Activated CD4-positive, CD25-positive, alpha-beta regulatory T cell treated with anti-CD3 and anti-CD28 coated beads, Interleukin-2, amount 50 U/mL, for 24 hours (primary cell): ENCODE data around the gene CCDC106.
A peak's percentile ranks its signal among the peaks of the same experiment; 100 is the strongest.

Experiments
- ATAC-seq, 2 donors: fragments of 150-1000 bp; cut with Tn5 transposase; one replicate each; pipeline ENCODE4 v1.10.0; 2021; ENCODE audit warnings: mild to moderate bottlenecking in 1 of 2, moderate library complexity in 1 of 2

Gene CCDC106

DNA sequence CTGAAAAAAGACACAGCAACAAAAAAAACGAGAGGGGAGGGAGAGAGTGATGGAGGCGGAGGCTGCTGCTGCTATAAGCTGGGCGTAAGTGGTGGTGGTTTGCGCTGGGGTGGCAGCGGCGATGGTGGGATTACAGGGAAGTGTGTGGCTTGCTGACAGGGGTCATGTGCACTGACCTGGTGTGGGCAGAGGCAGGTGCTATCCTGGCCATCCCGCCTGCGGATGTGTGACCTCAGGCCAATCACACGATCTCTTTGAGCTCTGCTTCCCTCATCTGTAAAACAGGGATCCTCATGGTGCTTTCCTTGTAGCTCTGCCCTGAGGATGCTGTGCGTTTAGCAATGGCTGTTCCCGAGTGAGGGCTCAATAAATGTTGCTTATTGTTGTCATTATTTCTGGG, 10.5 kb upstream of the CCDC106 start:
- ATAC-seq, result no peak

DNA sequence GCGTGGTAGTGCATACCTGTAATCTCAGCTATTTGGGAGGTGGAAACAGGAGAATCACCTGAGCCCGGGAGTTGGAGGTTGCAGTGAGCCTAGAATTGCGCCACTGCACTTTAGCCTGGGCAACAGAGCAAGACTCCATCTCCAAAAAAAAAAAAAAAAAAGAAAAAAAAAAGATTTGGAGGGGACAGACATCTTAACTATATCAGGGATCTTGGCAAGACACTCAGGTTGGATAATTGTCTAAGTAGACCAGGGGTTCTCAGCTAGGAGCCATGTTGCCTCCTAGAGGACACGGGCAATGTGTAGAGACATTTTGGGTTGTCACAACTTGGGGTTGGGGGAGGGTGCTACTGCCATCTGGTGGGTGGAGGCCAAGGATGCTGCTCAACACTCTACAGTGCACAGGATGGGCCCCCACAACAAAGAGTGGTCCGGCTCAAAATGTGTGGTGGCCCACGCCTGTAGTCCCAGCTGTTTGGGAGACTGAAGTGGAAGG, 9.1 kb upstream of the CCDC106 start:
- ATAC-seq, result no peak

GRCh38 chr19:55640043-55640576, 7.9 kb upstream of the CCDC106 start:
- peak; percentile 6 to 13 for ATAC-seq

DNA sequence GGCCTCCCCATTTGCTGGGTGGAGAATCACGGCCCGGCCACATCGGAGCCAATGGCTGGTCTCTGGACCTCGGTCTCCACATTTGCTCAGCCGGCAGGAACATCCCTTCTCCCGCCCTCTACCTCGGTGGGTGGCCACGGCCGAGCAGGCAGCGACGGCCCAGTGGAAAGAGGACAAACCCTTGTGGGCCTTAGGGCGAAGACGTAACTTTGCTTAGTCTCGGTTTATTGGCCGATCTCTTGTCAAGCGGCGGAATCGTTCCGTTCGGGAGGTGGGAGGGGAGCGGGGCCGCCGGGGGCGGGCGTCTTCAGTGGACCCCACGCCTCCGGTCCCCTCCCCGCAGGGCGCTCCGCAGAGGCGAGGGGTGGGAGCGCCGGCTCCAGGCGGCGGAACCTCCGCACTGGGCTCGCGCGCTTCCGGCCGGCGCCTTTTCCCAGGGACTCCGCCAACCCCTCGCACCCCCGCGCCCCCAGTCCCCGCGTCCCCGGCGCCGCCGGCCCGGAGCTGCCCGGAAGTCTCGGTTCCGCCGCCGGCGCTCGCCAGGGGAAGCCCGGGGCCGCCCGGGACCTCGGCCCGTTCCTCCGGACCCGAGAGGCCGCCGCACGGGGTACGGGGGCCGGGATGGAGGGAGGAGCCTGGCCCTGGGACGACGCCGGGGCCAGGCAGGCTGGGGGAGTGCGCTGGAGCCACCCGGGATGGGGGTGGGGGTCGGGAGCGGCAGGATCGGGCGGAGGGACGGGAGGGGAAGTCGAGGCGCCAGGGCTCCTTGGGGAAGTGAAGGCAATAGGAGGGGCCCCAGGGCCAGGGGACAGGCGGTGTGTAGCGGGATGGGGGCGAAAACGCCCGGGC, 7.2 kb upstream of the CCDC106 start, which contains the start of gene ZNF580:
TSS of gene ZNF580 (plus strand) at position 426 of the 849 bp plus-strand sequence. CDS start 1,507 bp downstream, outside the sequence.
- ATAC-seq, result peak; percentile 30 to 31

- no peak for ATAC-seq
Observed at GRCh38 chr19:55641426-55642152, 6.4 kb upstream of the CCDC106 start.

GRCh38 chr19:55642153-55643002, 5.6 kb upstream of the CCDC106 start:
- peak; percentile 5 to 9 for ATAC-seq

- ATAC-seq, result peak; percentile 58 to 69
Observed at GRCh38 chr19:55643003-55643886, 4.8 kb upstream of the CCDC106 start, which contains the start of gene ZNF581. TSS of gene ZNF581 (plus strand) at chr19:55643649. CDS start at chr19:55644572, 923 bp downstream.

DNA sequence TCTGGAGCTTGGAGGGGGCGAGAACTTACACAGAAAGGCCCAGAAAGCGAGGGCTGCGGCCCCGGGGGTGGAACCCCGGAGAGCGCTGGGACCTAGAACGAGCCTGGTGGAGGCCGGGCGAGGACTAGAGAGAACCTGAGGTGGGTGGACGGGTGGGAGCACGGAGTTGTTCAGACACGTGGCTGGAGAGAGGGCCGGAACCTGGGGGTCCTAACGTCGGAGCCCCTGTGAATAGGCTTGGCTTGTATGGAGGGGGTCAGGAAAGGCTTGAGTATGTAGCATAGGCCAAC, 4.2 kb upstream of the CCDC106 start:
- no peak for ATAC-seq

- ATAC-seq, result no peak
Observed at GRCh38 chr19:55644191-55644833, 3.7 kb upstream of the CCDC106 start.

DNA sequence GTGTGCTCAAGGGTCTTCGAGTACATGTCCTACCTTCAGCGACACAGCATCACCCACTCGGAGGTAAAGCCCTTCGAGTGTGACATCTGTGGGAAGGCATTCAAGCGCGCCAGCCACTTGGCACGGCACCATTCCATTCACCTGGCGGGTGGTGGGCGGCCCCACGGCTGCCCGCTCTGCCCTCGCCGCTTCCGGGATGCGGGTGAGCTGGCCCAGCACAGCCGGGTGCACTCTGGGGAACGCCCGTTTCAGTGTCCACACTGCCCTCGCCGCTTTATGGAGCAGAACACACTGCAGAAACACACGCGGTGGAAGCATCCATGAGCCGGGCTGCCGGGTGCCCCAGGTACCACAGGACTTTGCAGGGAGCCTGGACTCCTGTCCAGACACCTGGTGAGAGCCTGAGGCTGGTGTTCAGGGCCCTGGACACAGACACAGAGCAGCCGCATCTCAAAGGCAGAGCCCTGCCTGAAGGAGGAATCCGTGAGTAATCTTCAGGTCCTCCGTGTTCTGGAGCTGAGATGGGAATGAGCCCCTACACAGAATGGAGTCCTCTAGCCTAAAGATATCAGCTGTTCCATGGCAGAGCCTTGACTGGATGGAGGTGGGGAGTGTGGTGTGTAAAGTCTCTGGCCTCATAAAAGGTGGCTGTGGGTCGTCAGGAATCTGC, 3.0 kb upstream of the CCDC106 start:
- ATAC-seq, result no peak

DNA sequence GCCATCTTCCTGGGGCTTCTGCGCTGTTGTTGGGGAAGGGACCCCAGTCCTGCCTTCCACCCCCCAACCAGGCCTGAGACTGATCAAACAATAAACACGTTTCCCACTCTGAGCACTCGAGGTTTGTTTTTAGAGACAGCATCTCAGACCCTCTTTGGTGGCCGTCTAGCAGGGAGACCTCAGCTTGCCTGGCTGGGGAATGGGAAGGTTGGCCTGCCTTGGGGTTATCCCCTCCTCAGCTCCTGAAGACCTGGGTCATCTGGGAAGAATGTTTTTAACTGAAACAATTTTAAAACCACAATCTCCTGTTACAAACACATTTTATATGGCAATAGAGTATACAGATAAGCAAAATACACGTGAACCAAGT, 2.5 kb upstream of the CCDC106 start:
- no peak for ATAC-seq

DNA sequence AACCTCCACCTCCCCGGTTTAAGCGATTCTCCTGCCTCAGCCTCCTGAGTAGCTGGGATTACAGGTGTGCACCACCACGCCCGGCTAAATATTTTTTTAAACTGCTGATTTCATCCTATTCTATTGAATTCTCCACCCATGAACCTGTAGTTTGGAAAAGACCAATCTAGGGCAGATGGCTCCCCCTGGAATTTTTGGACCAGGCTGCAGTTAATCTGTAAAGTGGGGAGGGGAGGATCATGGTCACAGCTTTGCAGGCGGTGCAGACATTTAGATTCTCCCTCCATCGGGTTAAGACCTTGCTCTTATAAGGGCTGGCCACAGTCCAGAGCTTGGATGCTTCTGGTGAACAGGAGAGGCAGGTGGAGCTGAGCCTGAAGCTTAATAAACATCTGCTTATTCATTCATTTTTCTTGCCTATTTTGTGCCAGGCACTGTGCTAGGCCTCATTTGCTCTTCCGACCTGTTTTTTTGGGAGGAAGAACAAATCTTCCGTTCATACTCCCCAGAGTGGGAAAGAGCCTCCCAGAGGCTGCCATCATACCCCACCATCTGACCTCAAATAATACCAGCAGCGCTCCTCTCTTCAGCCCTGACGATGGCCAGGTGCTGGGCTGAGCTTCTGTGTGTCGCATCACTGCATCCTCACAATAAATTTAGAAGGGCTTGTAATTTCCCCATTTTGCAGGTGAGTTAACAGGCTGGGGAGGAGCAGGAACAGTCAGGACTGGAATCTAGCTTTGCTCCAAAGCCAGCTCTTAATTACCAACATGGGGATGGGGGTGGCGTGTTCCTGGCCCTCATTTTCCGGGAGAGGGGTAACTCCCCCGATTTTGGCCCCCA, 902 bp upstream of the CCDC106 start:
- ATAC-seq, result no peak

DNA sequence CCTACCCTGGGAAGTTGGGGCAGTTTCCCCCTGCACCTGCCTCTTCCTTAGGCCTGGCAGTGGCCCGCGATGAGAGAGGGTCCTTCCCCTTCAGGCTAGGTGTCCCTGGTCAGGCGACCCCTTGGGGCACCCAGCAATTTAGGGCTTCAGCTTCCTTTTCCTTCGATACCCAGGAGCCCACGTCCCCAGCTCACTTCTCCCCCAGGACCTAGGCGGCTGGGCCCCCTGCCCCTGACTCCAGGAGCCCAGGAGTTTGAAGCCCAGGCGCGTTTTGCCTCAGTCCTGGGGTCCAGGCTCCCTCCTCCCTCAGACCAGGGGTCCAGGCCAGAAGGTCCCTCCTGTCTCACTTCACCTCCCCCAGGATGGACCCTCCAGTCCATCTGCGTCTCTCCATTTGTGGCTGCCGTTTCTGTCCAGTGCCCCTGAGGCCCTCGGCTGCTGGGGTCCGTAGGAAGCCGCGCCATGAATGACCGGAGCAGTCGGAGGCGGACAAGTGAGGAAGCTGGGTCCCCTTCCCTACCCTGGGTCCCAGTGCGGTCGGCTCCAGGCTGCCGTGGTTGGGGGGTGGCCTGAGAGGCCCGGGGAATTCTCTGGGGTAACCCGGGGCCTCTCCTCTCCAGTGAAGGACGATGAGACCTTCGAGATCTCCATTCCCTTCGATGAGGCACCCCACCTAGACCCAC, 714 bp downstream of the CCDC106 start:
- ATAC-seq, result no peak

DNA sequence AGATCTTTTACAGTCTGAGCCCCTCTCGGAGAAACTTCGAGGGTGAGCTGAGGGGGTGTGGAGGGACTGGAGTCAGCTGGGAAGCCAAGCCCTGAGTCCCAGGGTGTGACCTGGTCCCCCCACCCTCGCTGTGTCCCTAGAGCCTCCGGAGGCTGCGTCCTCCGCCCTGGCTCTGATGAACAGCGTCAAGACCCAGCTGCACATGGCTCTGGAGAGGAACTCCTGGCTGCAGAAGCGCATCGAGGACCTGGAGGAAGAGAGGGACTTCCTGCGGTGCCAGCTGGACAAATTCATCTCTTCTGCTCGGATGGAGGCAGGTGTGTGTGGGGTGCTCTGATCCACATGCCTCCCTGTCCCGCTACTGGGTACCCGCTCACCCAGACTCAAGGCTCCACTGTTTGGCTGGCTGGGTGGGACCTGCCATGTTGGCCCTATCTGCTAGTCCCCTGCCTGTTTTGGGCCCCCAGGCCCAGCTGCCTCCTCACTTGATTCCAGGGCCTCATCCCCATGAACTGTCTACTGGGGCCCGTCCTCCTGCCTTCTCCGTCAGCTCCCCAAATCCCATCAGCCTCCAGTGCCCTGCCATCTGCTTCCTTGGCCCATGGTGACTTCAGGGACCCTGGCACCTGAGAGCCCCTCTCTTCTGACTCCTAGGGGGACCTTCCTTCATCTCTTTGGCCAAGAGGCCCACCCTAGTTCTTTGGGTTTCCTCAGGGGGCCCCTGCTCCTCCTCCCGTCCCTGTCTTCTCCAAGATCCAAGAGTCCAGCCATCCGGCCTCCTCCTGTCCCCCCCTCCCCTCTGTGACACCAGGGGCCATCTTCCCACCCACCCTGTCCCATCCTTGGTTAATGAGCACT, 1.5 kb downstream of the CCDC106 start:
- no peak for ATAC-seq

GRCh38 chr19:55650126-55650557, 2.1 kb downstream of the CCDC106 start:
- no peak for ATAC-seq

DNA sequence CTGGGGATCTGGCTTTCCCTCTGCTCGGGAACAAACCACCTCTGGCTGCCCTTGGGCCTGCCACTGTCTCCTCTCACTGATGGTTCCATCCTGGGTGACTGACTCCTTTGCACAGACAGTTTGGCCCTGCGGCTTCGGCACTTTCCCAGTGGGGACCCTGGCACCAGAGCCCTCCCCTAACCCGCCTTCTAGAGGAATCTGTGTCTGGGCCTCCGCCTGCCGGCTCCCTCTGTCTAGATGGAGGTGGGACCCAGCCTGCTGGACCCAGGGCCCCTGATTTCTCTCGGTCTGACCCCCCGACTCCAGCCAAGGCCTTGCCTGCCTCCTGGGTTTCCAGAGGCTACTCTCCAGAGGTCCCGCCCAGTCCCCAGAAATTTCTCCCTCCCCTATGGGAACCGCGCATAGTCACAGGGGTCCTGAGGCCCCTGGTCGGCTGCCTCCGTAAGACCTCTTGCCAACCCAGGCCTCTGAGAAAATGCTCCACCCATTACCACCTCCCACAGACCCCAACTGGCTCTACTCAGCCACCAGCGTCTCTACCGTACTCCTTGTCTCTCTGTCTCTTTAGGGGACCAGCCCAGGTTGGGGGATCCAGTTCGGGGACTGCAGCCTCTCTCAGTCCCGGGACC, 2.7 kb downstream of the CCDC106 start:
- ATAC-seq, result no peak

GRCh38 chr19:55651236-55651635, 3.2 kb downstream of the CCDC106 start:
- no peak for ATAC-seq
